IPS-20b (cell line): Measurements from ENCODE around the gene KIR2DL3.
"Not testable (repeated sequence)": the region's sequence is repeated elsewhere in the genome, so short reads cannot be mapped to it uniquely, and the experiment has no call there.

Experiments used
- H3K27ac ChIP-seq: one replicate; pipeline ENCODE4 v1.5.1; 2013; ENCODE audit warnings: low read length
- H3K27me3 ChIP-seq: 2 replicates; pipeline ENCODE4 v1.6.1; 2013; ENCODE audit warnings: mild to moderate bottlenecking, low read length, inconsistent platforms; ENCODE audit not compliant: insufficient read depth
- H3K36me3 ChIP-seq: 2 replicates; pipeline ENCODE4 v1.6.1; 2013; ENCODE audit warnings: low read depth, mild to moderate bottlenecking, inconsistent platforms, low read length, moderate library complexity; ENCODE audit not compliant: insufficient read depth
- H3K4me1 ChIP-seq: 2 replicates; pipeline ENCODE4 v1.6.1; 2013; ENCODE audit warnings: mild to moderate bottlenecking, control low read depth, inconsistent platforms, low read length, moderate library complexity; ENCODE audit not compliant: insufficient read depth
- H3K4me3 ChIP-seq: 2 replicates; pipeline ENCODE4 v1.5.1; 2013; ENCODE audit warnings: mild to moderate bottlenecking, low read length, inconsistent platforms
- H3K9ac ChIP-seq: 2 replicates; pipeline ENCODE4 v1.6.1; 2013; ENCODE audit warnings: low read depth, mild to moderate bottlenecking, inconsistent platforms, low read length, moderate library complexity
- H3K9me3 ChIP-seq: 2 replicates; pipeline ENCODE4 v1.6.1; 2013; ENCODE audit warnings: mild to moderate bottlenecking, low read depth, low read length, inconsistent platforms; ENCODE audit not compliant: insufficient read depth

The KIR2DL3 gene

DNA sequence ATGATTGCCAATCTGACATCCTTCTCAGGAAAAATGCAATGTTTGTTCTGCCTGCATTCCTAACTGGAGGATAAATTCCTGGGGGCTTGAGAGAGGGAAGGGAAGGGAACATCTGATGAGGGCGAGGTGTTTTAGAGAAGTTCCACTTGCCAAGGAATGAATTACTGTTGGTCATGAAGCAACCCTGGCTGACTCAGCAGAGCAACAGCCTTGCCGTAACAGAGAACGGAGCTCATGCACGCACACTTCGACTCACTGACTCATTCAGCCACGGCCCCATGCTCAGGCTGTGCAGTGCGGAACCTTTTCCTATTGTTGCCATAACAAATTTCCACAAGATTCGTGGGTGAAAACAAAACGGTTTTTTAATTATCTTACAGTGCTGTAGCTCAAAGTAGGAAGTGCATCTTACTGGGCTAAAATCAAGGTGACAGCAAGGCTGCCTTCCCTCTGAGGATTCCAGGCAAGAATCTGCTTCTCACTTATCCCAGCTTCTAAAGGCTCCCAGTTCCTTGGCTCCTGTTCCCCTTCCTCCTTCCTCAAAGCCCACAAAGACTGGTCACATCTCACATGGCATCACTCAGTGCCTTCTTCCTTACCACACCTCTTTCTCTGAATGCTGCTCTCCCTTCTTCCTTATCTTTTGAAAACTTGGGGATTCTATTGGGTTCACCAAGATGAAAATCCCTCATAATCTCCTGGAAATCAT is 9.5 kb downstream of the KIR2DL3 start:
- not testable (repeated sequence) for H3K27ac ChIP-seq, H3K4me3 ChIP-seq, H3K4me1 ChIP-seq, H3K36me3 ChIP-seq, H3K27me3 ChIP-seq, H3K9ac ChIP-seq
- peaks cover 29% of the 10 kb centered on the region for H3K9me3 ChIP-seq

- H3K27me3 ChIP-seq, H3K4me1 ChIP-seq, H3K36me3 ChIP-seq, H3K9ac ChIP-seq, H3K4me3 ChIP-seq, H3K27ac ChIP-seq: not testable (repeated sequence)
- H3K9me3 ChIP-seq, result peaks cover 36% of the 10 kb centered on the region
Measured at GRCh38 chr19:54750276-54750675, 12.0 kb downstream of the KIR2DL3 start.

- H3K4me1 ChIP-seq, H3K36me3 ChIP-seq, H3K4me3 ChIP-seq, H3K27ac ChIP-seq, H3K27me3 ChIP-seq, H3K9ac ChIP-seq: not testable (repeated sequence)
- peaks cover 47% of the 10 kb centered on the region for H3K9me3 ChIP-seq
Measured at GRCh38 chr19:54756204-54757110, 18.1 kb downstream of the KIR2DL3 start.

DNA sequence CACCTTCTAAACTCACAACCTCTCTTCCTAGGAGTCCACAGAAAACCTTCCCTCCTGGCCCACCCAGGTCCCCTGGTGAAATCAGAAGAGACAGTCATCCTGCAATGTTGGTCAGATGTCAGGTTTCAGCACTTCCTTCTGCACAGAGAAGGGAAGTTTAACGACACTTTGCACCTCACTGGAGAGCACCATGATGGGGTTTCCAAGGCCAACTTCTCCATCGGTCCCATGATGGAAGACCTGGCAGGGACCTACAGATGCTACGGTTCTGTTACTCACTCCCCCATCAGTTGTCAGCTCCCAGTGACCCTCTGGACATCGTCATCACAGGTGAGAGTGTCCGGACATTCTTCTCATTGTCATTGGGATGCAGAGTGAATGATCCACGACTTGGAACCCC is 20.3 kb downstream of the KIR2DL3 start:
- not testable (repeated sequence) for H3K4me3 ChIP-seq, H3K27me3 ChIP-seq, H3K36me3 ChIP-seq, H3K4me1 ChIP-seq, H3K9ac ChIP-seq, H3K27ac ChIP-seq
- H3K9me3 ChIP-seq, result peaks cover 40% of the 10 kb centered on the region

GRCh38 chr19:54764219-54764618 is 25.9 kb downstream of the KIR2DL3 start:
- H3K27me3 ChIP-seq, H3K36me3 ChIP-seq, H3K4me3 ChIP-seq, H3K9ac ChIP-seq, H3K4me1 ChIP-seq, H3K27ac ChIP-seq: not testable (repeated sequence)
- H3K9me3 ChIP-seq, result peaks cover 29% of the 10 kb centered on the region

DNA sequence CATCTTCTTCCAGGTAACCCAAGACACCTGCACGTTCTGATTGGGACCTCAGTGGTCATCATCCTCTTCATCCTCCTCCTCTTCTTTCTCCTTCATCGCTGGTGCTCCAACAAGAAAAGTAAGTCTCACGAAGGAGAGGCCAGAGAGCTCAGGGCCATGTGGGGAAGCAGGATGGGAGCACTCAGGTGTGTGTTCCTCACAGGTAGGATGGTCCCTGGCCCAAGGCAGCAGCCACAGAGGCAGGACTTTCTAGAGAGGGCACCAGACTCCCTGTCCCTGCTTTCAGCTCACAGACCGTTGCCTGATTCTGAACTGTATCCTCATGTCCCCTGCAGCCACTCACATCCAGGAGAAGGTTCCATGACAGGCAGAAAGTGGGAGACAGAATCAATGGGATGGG is 28.2 kb downstream of the KIR2DL3 start:
- H3K4me1 ChIP-seq, H3K36me3 ChIP-seq, H3K9ac ChIP-seq, H3K27me3 ChIP-seq, H3K4me3 ChIP-seq, H3K27ac ChIP-seq: not testable (repeated sequence)
- peaks cover 45% of the 10 kb centered on the region for H3K9me3 ChIP-seq

- not testable (repeated sequence) for H3K9ac ChIP-seq, H3K4me1 ChIP-seq, H3K27ac ChIP-seq, H3K36me3 ChIP-seq, H3K4me3 ChIP-seq, H3K27me3 ChIP-seq
- H3K9me3 ChIP-seq, result peaks cover 63% of the 10 kb centered on the region
Measured at GRCh38 chr19:54769646-54770045, 31.3 kb downstream of the KIR2DL3 start, which contains the start of gene KIR2DL1. TSS of gene KIR2DL1 (plus strand) at chr19:54769793. CDS start at chr19:54769851, 58 bp downstream.

- peaks cover 63% of the 10 kb centered on the region for H3K9me3 ChIP-seq
- H3K36me3 ChIP-seq, H3K27ac ChIP-seq, H3K4me3 ChIP-seq, H3K27me3 ChIP-seq, H3K4me1 ChIP-seq, H3K9ac ChIP-seq: not testable (repeated sequence)
Measured at GRCh38 chr19:54770511-54770910, 32.2 kb downstream of the KIR2DL3 start.

DNA sequence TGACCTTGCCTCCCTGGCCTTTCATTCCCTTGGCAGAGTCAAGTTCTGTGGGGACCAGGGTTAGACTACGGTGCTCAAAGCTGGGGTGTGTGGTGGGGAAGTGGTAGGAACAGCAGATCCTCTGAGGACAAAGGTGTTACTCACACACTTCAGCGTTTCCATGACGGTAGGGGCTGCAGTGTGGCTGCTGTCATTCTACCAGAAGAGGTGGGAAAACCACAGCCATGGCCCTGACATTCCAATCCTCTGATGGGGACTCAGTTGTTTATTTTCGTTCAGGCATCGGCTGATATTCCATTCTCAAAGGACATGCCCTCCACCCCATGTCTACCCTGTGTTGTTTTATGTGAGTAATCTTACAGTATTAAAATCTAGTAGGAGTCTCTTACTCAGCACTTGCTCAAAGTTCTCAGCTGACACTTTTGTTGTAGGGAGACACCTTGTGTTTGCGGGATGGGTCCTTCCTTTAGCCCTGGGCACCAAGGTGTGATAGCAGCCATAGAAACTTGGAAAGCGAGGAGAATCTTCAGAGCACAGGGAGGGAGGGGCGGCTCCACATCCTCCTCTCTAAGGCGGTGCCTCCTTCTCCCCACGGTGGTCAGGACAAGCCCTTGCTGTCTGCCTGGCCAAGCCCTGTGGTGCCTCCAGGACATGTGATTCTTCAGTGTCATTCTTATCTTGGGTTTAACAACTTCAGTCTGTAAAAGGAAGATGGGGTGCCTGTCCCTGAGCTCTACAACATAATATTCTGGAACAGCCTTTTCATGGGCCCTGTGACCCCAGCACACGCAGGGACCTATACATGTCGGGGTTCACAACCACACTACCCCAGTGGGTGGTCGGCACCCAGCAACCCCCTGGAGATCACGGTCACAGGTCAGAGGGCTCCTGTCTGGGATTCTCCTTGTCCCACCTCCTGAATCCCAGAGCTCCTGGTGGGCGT is 33.0 kb downstream of the KIR2DL3 start:
- H3K4me1 ChIP-seq, H3K27me3 ChIP-seq, H3K9ac ChIP-seq, H3K4me3 ChIP-seq, H3K27ac ChIP-seq, H3K36me3 ChIP-seq: not testable (repeated sequence)
- peaks cover 65% of the 10 kb centered on the region for H3K9me3 ChIP-seq

DNA sequence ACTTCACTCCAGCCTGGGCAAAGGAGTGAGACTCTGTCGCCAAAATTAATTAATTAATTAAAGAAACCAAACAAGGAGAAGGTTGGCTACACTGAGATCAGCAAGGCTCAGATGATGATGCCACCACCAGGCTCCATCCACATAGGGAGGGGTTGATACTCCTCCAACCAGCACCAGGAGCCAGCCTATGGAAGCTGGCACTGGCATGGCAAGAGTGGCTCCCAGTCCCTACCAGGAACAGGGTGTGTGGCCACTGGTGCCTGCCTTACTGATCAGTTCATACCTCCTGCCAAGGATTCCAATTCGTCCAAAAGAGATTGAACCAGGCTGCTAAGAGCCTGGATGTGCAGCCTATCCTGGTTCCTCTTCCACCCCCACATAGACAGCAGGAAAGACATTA is 34.4 kb downstream of the KIR2DL3 start:
- not testable (repeated sequence) for H3K27me3 ChIP-seq, H3K9ac ChIP-seq, H3K4me3 ChIP-seq, H3K4me1 ChIP-seq, H3K27ac ChIP-seq, H3K36me3 ChIP-seq
- H3K9me3 ChIP-seq, result peaks cover 68% of the 10 kb centered on the region

GRCh38 chr19:54775095-54775815 is 36.9 kb downstream of the KIR2DL3 start:
- not testable (repeated sequence) for H3K27ac ChIP-seq, H3K27me3 ChIP-seq, H3K9ac ChIP-seq, H3K4me1 ChIP-seq, H3K36me3 ChIP-seq, H3K4me3 ChIP-seq
- H3K9me3 ChIP-seq, result peaks cover 67% of the 10 kb centered on the region
